NCI-H2196 treated with DMSO at 0.1 percent for 48 hours (cell line): ENCODE data around the gene ERBIN.
A peak's percentile ranks its signal among the peaks of the same experiment; 100 is the strongest.
"Not testable (repeated sequence)": the region's sequence is repeated elsewhere in the genome, so short reads cannot be mapped to it uniquely, and the experiment has no call there.

Experiments used
- DNase-seq: peaks from one replicate; lab custom pipeline; 2025; ENCODE audit not compliant: unreplicated experiment; lab: John Stamatoyannopoulos, UW

ERBIN gene

DNA sequence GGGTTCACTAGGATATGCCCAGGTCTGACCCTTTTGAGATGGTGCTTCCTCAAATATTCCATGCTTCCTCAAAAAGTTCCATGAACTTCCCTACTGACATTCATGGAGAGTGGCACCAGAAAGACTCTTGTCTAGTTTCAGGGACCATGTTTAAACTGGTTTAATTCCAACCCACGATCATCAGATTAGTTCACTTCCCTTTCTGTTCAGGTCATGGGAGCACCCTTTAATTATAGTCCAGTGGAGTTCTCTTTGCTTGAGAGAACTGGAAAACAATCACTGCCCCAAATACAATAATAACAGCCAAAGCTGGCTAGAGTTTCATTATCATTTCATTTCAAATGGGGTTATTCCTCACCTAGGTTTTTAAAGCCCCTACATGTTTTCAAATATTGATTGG, 9.7 kb upstream of the ERBIN start:
- DNase-seq = no peak

DNA sequence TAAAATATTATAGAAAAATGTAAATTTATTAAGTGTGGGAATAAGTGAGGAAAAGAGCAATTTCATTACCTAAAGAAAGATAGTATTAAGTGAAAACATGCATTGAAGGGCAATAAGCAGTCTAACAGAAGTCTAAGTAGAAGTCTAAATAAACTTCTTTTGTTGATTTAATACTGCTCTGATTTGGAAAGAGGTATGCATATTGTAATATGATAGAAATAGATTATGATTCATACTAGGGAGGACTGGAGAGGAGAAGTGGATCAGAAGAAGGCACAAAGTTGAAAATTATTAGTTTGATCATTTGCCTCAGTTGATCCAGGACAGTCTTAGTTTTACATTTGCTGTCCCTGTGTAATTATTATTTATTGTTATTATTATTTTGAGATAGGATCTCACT, 6.6 kb upstream of the ERBIN start:
- no peak for DNase-seq

DNA sequence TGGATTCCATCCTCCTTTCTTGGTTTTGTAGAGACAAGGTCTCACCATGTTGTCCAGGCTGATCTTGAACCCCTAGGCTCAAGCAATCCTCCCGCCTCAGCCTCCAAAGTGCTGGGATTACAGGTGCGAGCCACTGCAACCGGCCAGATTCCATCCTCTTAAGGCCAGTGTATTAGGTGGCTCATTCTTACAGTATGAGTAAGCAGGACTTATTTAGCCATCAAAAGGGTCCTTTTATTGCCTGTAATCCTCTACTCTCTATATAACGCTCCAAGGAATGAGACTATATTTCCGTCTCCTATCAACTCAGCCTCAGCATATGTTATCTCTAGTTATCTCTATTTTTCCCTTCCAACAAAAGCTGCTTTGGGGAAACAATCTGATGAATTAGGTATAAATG, 3.0 kb upstream of the ERBIN start:
- no peak for DNase-seq

DNA sequence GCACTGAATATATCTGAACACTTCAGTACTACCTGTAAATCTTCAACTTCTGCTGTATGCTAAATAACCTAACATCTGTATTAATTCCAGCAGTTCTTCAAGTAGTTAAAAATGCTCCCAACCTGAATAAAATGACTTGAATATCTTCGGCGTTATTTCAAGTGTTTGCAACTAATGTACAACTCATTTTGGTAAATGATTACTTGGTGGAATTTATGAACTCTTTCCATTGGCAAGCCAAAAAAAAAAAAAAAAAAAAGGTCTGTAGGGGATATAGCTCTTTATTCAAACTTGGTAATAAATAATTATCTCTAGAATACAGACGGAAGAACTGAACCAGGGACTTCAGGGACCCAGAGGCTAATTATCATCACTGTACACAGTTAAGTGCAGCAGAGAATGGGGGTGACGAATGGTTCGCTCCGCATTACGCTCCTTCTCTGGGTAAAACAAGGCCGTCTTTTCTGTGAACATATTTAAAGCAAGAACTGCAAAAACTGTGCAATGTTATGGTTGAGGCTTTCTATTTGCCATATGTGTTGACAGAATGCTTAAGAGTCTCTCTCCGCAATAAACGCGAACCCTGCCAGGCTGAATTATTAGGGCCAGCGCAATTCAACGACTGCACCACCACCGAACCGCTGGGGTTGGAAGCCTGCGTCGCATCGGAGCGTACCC, 1.9 kb upstream of the ERBIN start:
- DNase-seq = peak; percentile 22

DNA sequence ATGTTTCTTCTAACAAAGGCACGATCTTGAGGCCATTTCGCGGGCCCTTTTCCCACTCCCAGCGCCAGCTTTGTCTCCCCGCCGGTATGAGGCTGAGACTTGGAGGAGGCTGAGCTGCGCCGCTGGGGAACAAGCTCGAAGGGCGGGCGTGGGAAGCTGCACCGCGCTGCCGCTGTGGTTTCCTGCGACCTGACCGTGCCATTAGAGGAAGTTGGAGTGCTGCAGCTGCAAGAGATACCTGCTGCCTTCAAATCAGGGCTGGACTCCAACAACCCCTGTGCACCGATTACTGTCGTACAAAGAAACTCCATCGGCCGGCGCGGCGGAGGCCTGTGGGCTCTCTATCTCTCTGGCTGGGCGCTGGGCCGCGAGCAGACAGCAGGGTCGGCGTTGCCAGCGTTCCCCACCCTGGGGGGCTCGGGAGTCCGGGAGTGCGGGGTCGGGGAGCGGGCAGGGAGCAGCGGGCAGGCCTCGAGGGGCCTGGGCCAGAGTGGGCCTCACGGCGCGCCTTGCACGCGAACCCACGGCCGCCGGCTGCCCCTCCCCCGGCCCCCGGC, 1.3 kb upstream of the ERBIN start:
- DNase-seq = peak; percentile 22

DNA sequence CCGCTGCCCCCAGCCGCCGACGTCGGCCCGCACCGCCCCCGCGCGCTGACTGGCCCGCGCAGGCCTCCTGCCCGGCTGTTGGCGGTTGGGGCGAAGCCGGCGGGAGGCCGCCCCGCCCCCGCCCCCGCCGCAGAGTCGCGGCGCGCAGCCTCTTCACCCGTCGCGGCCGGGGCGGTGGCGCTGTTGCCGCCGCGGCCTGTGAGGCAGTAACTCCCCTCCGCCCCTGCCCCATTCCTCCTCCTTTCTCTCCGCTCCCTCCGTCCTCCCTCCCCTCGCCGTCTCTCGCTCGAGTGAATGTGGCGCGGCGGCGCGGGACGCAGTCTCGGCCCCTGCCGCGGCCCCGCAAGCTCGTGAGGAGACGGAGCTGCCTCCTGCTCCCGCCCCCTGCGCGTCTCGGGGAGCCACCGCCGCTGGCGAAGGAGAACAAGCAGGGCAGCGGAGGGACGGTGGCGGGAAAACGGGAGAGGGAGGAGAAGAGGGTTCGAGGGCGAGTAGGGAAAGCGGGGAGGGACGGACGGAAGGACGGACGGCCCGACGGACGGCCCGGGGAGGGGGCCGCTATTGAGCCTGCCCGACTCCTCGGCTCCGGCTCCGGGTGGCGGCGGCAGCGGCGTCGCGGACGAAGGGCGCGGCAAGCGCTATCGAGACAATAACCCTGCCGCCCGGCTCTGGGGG, 637 bp upstream of the ERBIN start:
- peak; percentile 47 for DNase-seq

DNA sequence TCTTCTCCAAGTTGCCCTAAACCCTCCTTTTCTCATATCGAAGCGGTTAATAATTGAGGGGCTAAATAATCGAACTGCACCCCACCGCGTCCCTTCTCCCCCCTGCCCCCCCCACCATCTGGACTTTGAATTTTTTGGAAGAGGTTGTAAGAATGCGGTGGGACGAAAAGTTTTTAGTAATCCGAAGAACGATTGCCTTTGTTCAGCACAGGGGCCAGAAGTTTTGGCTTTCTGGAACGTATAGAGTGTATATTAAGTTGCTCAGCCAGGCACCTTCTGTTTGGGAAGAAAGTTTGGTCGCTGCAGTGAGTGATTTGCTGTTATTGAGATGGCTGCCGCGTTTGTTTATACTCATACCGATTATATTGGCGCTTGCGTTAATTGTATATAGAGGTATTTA, 518 bp downstream of the ERBIN start:
- DNase-seq = no peak

DNA sequence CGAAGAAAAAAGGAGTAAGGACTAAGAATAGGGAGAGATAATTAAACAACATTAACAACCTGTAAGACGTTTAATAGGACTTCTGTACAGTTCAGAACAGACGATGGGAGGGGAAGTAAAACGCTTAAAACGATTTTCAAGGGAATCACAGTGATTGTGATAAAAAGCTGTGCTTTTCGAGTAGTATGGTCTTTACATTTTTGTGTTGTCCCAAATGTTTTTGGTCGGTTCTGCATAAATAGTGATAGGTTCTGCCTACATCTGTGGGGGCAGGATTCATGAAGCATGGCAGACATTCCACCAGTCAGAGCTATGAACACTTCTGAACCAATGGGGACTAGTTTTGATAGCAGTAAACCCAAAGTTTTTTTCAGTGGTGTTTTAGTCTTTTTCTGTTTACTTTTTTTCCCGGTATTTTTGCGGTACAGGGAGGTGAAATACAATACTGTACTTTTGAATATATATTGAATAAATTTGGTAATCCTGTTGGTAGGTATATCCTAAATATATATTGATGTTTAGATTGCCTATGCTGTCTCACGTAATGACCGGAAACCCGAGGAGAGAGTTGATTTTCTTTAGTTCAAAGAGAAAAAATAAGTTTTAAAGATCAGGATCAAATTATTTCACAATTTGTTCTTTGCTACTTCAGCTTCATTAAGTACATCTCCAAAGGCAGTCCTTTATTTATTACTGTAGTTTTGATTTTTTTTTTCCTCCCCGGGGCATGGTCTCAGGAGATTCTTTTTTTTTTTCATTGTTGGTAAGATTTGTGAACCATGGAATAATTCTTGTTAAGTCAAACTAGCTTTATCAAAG, 1.3 kb downstream of the ERBIN start:
- DNase-seq = no peak

DNA sequence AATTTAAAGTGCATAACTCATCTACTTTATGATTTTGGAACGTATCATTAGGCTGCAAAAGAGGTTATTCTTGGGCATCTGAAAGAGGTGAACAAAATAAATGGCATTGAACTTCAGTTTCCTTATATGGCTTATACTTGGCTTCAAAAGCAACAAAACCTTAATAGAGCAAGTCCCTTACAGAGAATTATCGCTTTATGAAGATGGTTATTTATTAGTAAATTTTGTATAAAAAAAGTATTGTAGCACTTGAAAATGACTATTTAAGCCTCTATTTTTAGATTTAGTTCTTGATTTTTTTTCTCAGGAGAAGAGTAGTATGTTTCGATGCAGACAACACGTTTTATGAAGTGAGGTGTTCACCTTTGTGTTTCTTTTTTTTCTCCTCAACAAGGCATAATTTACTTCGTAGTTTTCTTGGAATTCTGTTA, 2.0 kb downstream of the ERBIN start:
- no peak for DNase-seq

DNA sequence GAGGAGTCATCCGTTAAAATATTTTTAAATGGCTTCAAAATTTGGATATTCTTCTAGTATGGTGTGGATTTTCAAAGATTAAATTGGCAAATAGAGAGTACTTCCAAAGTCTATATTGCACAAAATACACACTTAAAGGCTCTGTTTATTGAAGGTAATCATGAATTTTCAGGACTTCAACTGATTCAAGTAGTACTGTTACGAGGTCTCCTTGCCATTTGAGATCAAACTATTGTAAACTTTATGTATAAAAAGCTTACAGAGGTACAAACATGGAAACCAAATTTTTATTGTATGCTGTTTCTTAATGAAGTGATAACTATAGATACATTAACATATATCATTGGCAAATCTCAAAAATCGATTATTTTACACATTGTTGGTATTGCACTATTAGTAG, 2.5 kb downstream of the ERBIN start:
- DNase-seq = no peak

DNA sequence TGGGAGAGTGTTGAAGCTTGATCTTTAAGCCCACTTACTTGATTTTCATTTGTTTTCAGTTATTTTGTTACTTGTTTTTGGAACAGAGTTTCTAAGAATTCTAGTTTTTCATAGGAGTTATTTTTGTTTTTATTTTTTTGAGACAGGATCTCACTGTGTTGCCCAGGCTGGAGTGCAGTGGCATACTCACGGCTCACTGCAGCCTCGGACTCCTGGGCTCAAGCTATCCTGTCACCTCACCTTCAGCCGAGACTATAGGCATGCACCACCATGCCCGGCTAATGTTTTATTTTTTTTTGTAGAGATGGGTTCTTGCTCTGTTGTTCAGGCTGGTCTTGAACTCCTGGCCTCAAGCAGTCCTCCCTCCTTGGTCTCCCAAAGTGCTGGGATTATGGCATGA, 6.3 kb downstream of the ERBIN start:
- no peak for DNase-seq

DNA sequence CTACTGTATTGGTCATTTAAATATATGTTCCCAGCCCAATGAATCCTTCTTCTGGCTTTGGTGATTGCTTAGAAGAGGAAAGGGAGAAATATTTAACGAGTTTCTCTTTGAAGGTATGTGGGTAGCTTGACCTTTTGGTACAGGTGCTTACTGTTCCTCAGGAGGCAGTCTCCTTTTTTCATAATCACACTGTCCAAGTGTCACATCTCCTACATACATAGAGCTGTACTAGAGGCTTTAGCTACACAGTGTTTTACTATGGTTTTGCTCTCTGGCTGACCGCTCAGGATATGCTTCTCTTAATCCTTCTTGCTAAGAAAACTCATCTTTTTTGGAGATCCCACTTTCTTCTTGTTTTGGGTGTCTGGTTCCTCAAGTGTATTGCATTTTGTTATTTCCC, 6.9 kb downstream of the ERBIN start:
- no peak for DNase-seq

DNA sequence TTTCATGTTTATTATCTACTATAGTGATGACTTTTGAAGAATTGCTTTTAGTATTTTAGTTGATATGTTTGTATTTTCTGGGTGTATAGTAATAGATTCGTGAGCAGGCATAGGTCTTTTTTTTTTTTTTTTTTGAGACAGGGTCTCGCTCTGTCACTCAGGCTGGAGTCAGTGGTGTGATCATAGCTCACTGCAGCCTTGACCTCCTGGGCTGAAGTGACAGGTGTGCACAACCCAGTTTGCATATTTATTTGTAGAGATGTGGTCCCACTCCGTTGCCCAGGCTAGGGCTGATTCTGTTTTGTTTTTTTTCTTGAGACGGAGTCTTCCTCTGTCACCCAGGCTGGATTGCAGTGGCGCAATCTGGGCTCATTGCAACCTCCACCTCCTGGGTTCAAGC, 11.9 kb downstream of the ERBIN start:
- DNase-seq = no peak

DNA sequence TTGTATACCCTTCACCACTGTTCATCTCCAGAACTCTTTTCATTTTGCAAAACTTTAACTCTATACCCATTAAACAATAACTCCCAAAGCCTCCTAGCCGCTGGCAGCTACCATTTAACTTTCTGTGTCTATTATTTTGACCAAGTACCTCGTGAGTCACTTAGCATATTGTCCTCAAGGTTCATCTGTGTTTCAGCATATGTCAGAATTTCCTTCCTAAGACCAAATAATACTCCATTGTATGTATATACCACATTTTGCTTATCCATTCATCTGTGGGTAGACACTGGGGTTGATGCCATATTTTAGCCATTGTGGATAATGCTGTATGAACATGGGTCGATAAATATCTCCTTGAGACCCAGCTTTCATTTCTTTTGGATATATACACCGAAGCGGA, 17.4 kb downstream of the ERBIN start:
- DNase-seq = no peak

DNA sequence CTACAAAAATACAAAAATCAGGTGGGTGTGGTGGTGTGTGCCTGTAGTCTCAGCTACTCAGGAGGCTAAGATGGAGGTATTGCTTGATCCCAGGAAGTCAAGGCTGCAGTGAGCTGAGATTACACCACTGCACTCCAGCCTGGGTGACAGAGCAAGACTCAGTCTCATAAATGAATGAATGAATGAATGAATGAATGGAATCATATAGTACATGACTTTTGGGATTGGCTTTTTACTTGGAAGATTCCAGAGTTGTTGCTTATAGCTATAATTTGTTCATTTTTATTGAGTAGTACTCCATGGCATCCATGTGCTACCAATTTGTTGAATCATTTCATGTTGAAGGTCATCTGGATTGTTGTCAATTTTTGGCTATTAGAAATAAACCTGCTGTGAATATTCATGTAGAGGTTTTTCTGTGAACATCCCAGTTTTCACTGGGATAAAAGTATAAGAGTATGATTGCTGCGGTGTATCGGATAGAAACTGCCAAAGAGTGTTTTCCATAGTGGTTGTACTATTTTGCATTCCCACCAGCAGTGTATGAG, 19.9 kb downstream of the ERBIN start:
- no peak for DNase-seq

DNA sequence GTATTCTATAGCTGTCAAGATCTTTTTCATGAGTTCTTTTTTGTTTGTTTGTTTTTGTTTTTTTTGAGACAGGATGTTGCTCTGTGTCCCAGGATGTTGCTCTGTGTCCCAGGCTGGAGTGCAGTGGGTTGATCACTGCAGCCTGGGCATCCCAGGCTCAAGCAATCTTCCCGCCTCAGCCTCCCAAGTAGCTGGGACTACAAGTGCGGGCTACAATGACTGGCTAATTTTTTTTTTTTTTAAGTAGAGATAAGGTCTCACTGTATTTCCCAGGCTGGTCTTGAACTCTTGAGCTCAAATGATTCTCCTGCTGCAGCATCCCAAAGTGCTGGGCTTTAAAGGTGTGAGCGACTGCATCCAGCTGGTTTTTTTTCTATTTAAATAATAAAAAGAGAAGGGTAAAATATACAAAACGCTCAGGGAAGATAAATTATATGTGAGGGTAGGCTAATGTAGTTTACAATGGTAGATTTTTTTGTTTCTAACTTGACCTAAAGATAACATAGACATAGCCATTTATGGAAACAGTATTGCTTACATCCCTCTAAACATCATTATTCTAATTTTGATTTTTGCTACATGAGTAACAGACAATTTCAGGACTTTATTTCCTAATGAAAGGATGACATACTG, 21.9 kb downstream of the ERBIN start:
- no peak for DNase-seq

DNA sequence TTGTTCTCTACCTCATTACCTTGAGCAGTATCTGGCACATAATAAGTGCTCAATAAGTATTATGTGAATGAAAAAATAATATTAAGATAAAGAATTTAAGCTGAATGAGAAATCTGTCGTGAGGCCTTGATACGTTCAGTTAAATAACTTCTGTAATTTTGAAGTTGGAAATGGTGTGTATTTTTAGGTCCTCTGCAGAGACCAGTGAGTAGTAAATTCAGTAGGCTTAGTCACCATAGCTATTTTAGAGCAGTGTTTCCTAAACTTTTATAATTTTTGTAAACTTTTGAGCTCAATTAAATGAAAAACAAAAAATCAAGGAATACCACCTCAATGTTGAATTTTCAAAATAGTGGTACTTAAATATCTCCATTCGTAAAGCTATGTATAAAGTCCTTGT, 25.0 kb downstream of the ERBIN start:
- no peak for DNase-seq

DNA sequence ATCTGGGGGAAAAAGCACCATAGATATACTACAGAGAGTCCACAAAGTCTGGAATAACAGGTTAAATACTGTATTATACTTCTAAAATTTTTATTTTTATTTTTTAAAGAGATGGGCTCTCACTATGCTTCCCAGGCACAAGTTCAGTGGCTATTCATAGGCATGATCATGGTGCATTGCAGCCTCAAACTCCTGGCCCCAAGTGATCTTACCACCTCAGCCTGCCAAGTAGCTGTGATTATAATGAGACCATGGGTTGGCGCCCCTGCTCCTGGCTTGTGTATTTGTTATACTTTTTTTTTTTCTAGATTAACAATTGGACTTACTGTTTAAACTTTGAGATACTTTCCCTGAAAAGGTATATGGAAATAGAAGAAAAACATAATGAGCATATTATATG, 25.9 kb downstream of the ERBIN start:
- no peak for DNase-seq

DNA sequence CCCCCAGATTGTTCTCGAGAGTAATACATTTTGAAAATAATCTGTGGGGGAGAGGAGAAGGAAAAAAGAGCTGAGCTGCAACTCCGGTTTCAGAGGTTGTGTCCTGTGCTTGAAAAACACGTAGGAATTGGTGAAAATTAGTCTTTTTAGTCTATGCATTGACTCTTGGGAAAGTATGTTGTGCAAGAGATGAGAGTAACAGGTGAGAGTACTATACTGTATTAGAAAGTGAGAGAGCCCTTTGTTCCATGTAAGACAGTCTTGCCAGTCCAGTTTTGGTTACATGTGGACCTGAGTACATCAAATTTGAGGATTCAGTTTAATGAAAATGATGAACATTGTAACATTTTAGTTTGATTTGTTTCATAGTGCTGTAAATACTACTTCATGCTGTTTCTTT, 27.8 kb downstream of the ERBIN start:
- no peak for DNase-seq

DNA sequence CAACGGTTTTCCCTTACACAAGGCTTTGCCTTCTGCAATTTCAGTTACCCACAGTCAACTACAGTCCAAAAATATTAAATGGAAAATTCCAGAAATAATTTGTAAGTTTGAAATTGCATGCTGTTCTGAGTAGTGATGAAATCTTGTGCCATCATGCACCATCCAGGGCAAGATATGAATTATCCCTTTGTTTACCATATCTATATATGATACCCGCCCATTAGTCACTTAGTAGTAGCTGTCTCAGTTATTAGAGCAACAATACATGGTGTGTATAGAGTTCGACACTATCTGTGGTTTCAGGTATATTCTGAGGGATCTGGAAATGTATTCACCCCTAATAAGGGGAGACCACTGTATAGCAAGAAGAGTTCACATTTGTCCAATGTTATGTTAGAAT, 29.4 kb downstream of the ERBIN start:
- DNase-seq = no peak

DNA sequence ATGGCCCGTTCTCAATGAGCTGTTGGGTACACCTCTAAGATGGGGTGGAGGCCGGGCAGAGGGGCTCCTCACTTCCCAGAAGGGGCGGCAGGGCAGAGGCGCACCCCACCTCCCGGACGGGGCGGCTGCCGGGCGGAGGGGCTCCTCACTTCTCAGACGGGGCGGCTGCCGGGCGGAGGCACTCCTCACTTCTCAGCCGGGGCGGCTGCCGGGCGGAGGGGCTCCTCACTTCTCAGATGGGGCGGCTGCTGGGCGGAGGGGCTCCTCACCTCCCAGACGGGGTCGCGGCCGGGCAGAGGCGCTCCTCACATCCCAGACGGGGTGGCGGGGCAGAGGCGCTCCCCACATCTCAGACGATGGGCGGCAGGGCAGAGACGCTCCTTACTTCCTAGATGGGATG, 31.3 kb downstream of the ERBIN start:
- DNase-seq = not testable (repeated sequence)
